OCI-LY1 (cell line): ENCODE measurements around the gene TMEM30A.

ENCODE experiments used
- EZH2 ChIP-seq: fragments of 200-600 bp; sonication (generic), shearing (Covaris generic); IDR thresholded peaks from 2 replicates; pipeline ENCODE4 v1.8.0; 2017; ENCODE audit warnings: borderline replicate concordance, mixed run types, mild to moderate bottlenecking, antibody characterized with exemption, low read length, moderate library complexity, mixed read lengths
- TF ChIP-seq, protein P1 (sequence below): fragments of 200-600 bp; sonication (generic), shearing (Covaris generic); IDR thresholded peaks from 2 replicates; pipeline ENCODE4 v1.5.1; 2017; ENCODE audit warnings: mild to moderate bottlenecking, antibody characterized with exemption, low read length, moderate library complexity, mixed read lengths

DNA sequence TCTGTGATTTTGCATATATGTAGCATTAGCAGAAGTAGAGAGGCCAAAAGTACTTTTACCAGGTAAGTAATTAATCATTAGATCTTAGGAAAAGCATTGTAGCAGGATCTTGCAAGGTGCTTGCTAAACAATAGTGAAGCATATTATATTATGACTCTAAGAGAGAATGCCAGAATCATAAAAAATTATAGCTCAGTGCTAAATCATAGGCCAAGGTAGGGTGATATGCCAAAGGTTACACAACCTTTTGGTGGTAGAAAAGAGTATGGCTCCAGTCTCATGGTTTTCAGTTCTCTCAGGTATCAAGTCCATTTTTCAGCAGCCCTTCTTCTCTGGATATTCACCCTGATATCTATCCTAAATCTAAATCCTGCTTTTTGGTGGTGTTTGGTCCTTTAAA, 16.9 kb upstream of the TMEM30A start:
- no peak for TF ChIP-seq EZH2
- TF ChIP-seq, protein P1, sequence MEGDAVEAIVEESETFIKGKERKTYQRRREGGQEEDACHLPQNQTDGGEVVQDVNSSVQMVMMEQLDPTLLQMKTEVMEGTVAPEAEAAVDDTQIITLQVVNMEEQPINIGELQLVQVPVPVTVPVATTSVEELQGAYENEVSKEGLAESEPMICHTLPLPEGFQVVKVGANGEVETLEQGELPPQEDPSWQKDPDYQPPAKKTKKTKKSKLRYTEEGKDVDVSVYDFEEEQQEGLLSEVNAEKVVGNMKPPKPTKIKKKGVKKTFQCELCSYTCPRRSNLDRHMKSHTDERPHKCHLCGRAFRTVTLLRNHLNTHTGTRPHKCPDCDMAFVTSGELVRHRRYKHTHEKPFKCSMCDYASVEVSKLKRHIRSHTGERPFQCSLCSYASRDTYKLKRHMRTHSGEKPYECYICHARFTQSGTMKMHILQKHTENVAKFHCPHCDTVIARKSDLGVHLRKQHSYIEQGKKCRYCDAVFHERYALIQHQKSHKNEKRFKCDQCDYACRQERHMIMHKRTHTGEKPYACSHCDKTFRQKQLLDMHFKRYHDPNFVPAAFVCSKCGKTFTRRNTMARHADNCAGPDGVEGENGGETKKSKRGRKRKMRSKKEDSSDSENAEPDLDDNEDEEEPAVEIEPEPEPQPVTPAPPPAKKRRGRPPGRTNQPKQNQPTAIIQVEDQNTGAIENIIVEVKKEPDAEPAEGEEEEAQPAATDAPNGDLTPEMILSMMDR, result no peak
